Naive thymus-derived CD4-positive, alpha-beta T cell (primary cell): Measurements from ENCODE around the gene LASP1. TPM values are rescaled to one million over a fixed set of nuclear protein-coding genes. Genes with fewer than 3 reads are reported as not detected.
A peak's percentile ranks its signal among the peaks of the same experiment; 100 is the strongest.

Experiments used
- ATAC-seq: fragments of 150-1000 bp; cut with Tn5 transposase; 2 replicates; pipeline ENCODE4 v1.10.0; 2021; ENCODE audit warnings: mild to moderate bottlenecking, moderate library complexity
- CTCF ChIA-PET: fragments of 350-600 bp; sonication (Branson Sonifier 250); formaldehyde crosslinking; loops from one replicate; lab custom pipeline; 2021; ENCODE audit warnings: antibody characterized with exemption; lab: Charles Lee
- POLR2A ChIA-PET: fragments of 350-600 bp; sonication (Branson Sonifier 250); formaldehyde crosslinking; loops from one replicate; lab custom pipeline; 2021; ENCODE audit warnings: antibody characterized with exemption, inconsistent platforms; lab: Charles Lee
- DNase-seq, 9 donors: peaks; one replicate each; pipeline versions ENCODE4 v3.0.0 to v3.0.0-alpha.2; 2020 to 2022; ENCODE audit warnings: mixed read lengths in 1 of 9
- H3K27ac ChIP-seq: one replicate; pipeline ENCODE4 v1.7.0; 2013; ENCODE audit warnings: mild to moderate bottlenecking, low read depth, low read length, moderate library complexity
- H3K27me3 ChIP-seq, 2 donors: one replicate each; pipeline ENCODE4 v1.7.0; 2013; ENCODE audit warnings: low read length in 2 of 2, mild to moderate bottlenecking in 2 of 2, moderate library complexity in 2 of 2; ENCODE audit not compliant: control insufficient read depth in 2 of 2, insufficient read depth in 2 of 2
- H3K36me3 ChIP-seq, 3 experiments: 1 replicate in 2 of 3; 2 replicates in 1 of 3; pipeline ENCODE4 v1.7.0; 2013; ENCODE audit warnings: low read length in 3 of 3, mild to moderate bottlenecking in 3 of 3, moderate library complexity in 1 of 3; ENCODE audit not compliant: insufficient read depth in 3 of 3, control insufficient read depth in 2 of 3
- H3K4me1 ChIP-seq, 2 donors: one replicate each; pipeline ENCODE4 v1.7.0; 2013; ENCODE audit warnings: low read length in 2 of 2, mild to moderate bottlenecking in 2 of 2, moderate library complexity in 1 of 2; ENCODE audit not compliant: control insufficient read depth in 2 of 2, insufficient read depth in 2 of 2
- H3K4me3 ChIP-seq: 2 replicates; pipeline ENCODE4 v1.7.0; 2013; ENCODE audit warnings: mild to moderate bottlenecking, low read length
- H3K9me3 ChIP-seq, 3 experiments: 1 replicate in 2 of 3; 2 replicates in 1 of 3; pipeline ENCODE4 v1.7.0; 2013; ENCODE audit warnings: low read length in 3 of 3; ENCODE audit not compliant: control insufficient read depth in 2 of 3
- H3K27ac Mint-ChIP-seq, 9 donors: one replicate each; pipeline ENCODE4 v1.8.0; 2020 to 2022; ENCODE audit warnings: mixed read lengths in 9 of 9, mild to moderate bottlenecking in 8 of 9, moderate library complexity in 5 of 9, inconsistent platforms in 2 of 9
- H3K27me3 Mint-ChIP-seq, 5 donors: one replicate each; pipeline ENCODE4 v1.8.0; 2021 to 2022; ENCODE audit warnings: mixed read lengths in 5 of 5, mild to moderate bottlenecking in 1 of 5
- H3K36me3 Mint-ChIP-seq, 5 donors: one replicate each; pipeline ENCODE4 v1.8.0; 2020 to 2022; ENCODE audit warnings: mixed read lengths in 5 of 5, mild to moderate bottlenecking in 3 of 5, inconsistent platforms in 1 of 5
- H3K4me1 Mint-ChIP-seq, 7 donors: one replicate each; pipeline ENCODE4 v1.8.0; 2020 to 2022; ENCODE audit warnings: mixed read lengths in 7 of 7, mild to moderate bottlenecking in 3 of 7, inconsistent platforms in 1 of 7
- H3K4me3 Mint-ChIP-seq, 10 donors: one replicate each; pipeline ENCODE4 v1.8.0; 2020 to 2022; ENCODE audit warnings: mild to moderate bottlenecking in 10 of 10, mixed read lengths in 10 of 10, moderate library complexity in 6 of 10, inconsistent platforms in 2 of 10
- H3K9me3 Mint-ChIP-seq, 11 donors: one replicate each; pipeline ENCODE4 v1.8.0; 2020 to 2022; ENCODE audit warnings: mixed read lengths in 11 of 11, mild to moderate bottlenecking in 4 of 11, inconsistent platforms in 1 of 11, moderate library complexity in 1 of 11
- intact Hi-C, 2 donors: fragments of 100-400 bp; cut with micrococcal nuclease; formaldehyde crosslinking; loops; one replicate each; pipeline ENCODE4 v1.15.1; 2023
- polyA plus RNA-seq, 2 donors: library from polyadenylated mRNA; unstranded; fragments of 300-500 nt; fragmentation: Illumina TruSeq; gene quantifications; one replicate each; pipeline ENCODE4 v1.2.3, GENCODE V29; 2021
- total RNA-seq, 6 experiments: library from RNA in 5 of 6; stranded (reverse) in 5 of 6; gene quantifications; 1 replicate in 5 of 6; 2 replicates in 1 of 6; pipeline ENCODE4 v1.2.3 and lab custom pipeline; 2021 to 2026

LASP1 gene
- total and polyA plus RNA-seq, 7 experiments from 2014 or later: 43.4 to 199 (median 104) TPM

DNA sequence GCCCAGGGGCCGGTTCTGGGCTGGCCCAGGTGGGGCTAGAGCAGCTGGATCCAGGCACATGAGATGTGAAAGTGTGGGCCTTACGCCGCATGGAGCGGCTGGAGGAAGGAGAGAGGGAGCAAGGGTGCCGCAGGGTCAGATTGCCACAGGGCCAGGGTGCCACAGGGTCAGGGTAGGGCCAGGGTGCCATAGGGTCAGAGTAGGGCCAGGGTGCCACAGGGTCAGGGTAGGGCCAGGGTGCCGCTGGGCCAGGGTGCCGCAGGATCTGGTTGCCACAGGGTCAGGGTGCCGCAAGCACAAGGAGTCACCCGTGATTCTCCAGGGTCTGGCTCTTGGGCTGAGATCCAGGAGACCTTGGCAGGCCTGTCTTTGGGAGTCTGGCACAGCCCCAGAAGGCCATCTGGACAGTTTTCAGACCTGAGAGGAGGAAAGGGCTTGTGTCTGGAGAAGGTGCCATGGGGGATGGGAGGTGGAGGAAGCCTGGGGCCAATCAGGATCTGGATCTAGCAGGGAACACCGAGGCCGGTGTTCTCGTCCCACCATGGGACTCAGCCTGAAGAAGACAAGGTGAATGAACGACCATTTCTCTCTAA lies 42.5 kb downstream of the LASP1 start:
- Mint-ChIP-seq H3K4me3 (no peak overlapping the region), H3K27ac (peak overlapping the region in 7 of 9 donors; percentile 23 to 67 (median 51)), H3K27me3 (no peaks in the 10 kb centered on the region), H3K9me3 (no peaks in the 10 kb centered on the region), H3K36me3 (peaks cover 8 to 24% (median 14%) of the 10 kb centered on the region in 5 donors), H3K4me1 (peaks cover 11 to 29% (median 18%) of the 10 kb centered on the region in 7 donors)
- H3K4me1 ChIP-seq: peaks cover 0 to 5% of the 10 kb centered on the region in 2 donors
- peaks cover 8 to 91% (median 28%) of the 10 kb centered on the region in 3 experiments for H3K36me3 ChIP-seq
- no peaks in the 10 kb centered on the region for H3K27me3 ChIP-seq
- intact Hi-C loops: no loop called here
- H3K4me3 ChIP-seq: no peak overlapping the region
- ChIA-PET CTCF (no interaction called here), POLR2A (no interaction called here)
- H3K27ac ChIP-seq: peak overlapping the region; percentile 8
- no peak for DNase-seq
- H3K9me3 ChIP-seq: no peaks in the 10 kb centered on the region
- ATAC-seq: no peak

DNA sequence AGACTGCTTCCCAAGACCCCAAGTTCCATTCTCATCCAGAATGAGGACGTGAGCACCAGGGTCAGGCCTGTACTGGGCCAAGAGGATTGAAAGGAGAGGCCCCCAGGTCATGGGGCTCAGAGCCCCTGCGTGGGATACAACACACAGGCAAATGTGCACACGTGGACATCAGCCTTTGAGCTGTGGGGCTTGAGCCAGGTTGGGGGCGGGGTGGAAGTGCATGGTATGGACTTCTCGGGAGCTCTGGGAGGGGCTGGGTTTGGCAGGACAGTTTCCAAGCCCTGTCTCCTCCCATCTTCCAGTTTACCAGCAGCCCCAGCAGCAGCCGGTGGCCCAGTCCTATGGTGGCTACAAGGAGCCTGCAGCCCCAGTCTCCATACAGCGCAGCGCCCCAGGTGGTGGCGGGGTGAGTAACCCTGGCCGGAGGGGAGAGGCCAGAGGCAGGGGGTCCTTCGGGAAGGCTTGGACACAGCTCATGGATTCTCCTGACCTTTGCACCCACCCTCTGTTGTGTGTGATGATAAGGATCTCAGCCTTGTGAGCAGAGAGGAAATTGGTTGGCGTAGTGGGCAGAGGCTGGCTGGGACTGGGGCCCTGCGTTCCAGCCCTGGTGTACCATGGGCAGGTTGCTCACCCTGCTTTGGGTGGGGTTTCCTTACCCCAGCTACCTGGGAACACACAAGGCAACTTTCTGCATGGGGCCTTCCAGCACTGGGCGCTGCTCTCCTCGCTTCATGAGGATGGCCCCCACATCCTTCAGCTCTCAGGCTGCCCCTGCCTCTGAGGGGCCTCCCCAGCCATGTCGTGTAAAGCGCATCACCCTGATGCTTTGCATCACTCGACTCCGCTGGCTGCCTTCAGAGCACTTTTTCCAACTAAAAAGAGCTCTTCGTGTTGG lies 45.1 kb downstream of the LASP1 start:
- no peak overlapping the region for H3K4me3 ChIP-seq
- no peak for ATAC-seq
- H3K9me3 Mint-ChIP-seq: no peaks in the 10 kb centered on the region
- H3K27ac Mint-ChIP-seq: peak overlapping the region in 5 of 9 donors; percentile 39 to 68 (median 49)
- no peaks in the 10 kb centered on the region for H3K4me1 ChIP-seq
- no peaks in the 10 kb centered on the region for H3K27me3 Mint-ChIP-seq
- ChIA-PET POLR2A (interaction anchor here (1.4 kb wide), 1 partner anchor 61 kb away, joined by 3 read pairs; the partner anchor contains the start of gene RPL23), CTCF (no interaction called here)
- H3K27ac ChIP-seq: no peak overlapping the region
- H3K9me3 ChIP-seq: no peaks in the 10 kb centered on the region
- no peaks in the 10 kb centered on the region for H3K27me3 ChIP-seq
- intact Hi-C loops: no loop called here
- no peak overlapping the region for H3K4me3 Mint-ChIP-seq
- peaks cover 4 to 22% (median 9%) of the 10 kb centered on the region in 7 donors for H3K4me1 Mint-ChIP-seq
- H3K36me3 Mint-ChIP-seq: peaks cover 8 to 40% (median 16%) of the 10 kb centered on the region in 5 donors
- peak in 1 of 9 donors; percentile 16 for DNase-seq
- peaks cover 17 to 92% (median 28%) of the 10 kb centered on the region in 3 experiments for H3K36me3 ChIP-seq

DNA sequence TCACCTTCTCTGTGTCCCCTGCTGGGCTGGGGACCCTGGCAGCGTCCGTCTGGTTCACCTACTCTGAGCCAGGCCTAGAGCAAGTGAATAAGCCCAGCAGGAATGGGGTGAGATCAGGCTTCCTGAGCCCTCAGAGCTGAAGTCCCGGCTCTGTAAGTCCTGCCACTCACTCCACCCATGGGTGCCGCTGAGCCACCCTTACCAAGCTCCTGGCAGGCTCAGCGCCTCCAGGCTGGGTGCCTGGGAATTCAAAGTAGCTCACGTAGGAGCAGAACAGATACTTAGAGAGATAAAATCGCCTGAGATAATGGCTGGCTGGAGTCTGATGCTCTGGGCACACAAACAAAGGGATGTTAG lies 45.8 kb downstream of the LASP1 start:
- POLR2A ChIA-PET: no interaction called here
- H3K36me3 ChIP-seq: peaks cover 17 to 95% (median 28%) of the 10 kb centered on the region in 3 experiments

DNA sequence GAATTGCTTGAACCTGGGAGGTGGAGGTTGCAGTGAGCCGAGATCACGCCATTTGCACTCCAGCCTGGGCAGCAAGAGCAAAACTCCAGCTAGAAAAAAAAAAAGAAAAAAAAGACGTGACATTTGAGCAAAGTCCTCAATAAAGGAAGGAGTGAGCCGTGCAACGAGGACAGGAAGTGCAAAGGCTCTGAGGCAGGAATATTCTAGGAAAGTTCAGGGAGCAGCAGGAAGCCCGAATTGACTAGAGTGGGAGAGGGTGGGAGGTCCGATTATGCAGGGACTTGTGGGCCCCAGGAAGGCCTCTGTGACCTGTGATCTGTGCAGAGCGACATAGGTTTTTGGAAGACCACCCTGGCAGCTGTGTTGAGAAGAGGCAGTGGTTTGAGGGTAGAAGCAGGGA lies 46.9 kb downstream of the LASP1 start:
- H3K27me3 ChIP-seq: no peaks in the 10 kb centered on the region
- H3K36me3 ChIP-seq: peaks cover 17 to 87% (median 25%) of the 10 kb centered on the region in 3 experiments
- no peaks in the 10 kb centered on the region for H3K9me3 ChIP-seq
- no peak overlapping the region for H3K4me3 ChIP-seq
- CTCF ChIA-PET: interaction anchor here (1.6 kb wide), 1 partner anchor 47 kb away, joined by 3 read pairs; the partner anchor contains the start of gene LASP1
- Mint-ChIP-seq H3K27me3 (no peaks in the 10 kb centered on the region), H3K27ac (peak overlapping the region in 7 of 9 donors; percentile 20 to 86 (median 70)), H3K4me3 (no peak overlapping the region), H3K9me3 (no peaks in the 10 kb centered on the region), H3K36me3 (peaks cover 8 to 47% (median 16%) of the 10 kb centered on the region in 5 donors), H3K4me1 (peaks cover 7 to 25% (median 12%) of the 10 kb centered on the region in 7 donors)
- no peaks in the 10 kb centered on the region for H3K4me1 ChIP-seq
- no peak overlapping the region for H3K27ac ChIP-seq
- DNase-seq: no peak
- ATAC-seq: no peak
- POLR2A ChIA-PET: interaction anchor here (1.1 kb wide), 1 partner anchor 44 kb away, joined by 4 read pairs; no protein-coding TSS in a partner anchor
- intact Hi-C loops: no loop called here

More for the DNA sequence above, 45.8 kb downstream of the LASP1 start:
- Histone ChIP-seq H3K27me3 (no peaks in the 10 kb centered on the region), H3K4me1 (no peaks in the 10 kb centered on the region), H3K9me3 (no peaks in the 10 kb centered on the region), H3K27ac (no peak overlapping the region), H3K4me3 (no peak overlapping the region)
- Mint-ChIP-seq H3K4me1 (peaks cover 4 to 20% (median 10%) of the 10 kb centered on the region in 7 donors), H3K9me3 (no peaks in the 10 kb centered on the region), H3K4me3 (no peak overlapping the region), H3K36me3 (peaks cover 8 to 44% (median 16%) of the 10 kb centered on the region in 5 donors), H3K27me3 (no peaks in the 10 kb centered on the region), H3K27ac (peak overlapping the region in 5 of 9 donors; percentile 30 to 69 (median 39))
- intact Hi-C loops: no loop called here
- peak in 1 of 9 donors; percentile 9 for DNase-seq
- CTCF ChIA-PET: interaction anchor here (1.0 to 1.6 kb wide), 2 partner anchors 24 to 46 kb away, joined by 3 read pairs; partner anchors contain the start of gene LASP1
- no peak for ATAC-seq

DNA sequence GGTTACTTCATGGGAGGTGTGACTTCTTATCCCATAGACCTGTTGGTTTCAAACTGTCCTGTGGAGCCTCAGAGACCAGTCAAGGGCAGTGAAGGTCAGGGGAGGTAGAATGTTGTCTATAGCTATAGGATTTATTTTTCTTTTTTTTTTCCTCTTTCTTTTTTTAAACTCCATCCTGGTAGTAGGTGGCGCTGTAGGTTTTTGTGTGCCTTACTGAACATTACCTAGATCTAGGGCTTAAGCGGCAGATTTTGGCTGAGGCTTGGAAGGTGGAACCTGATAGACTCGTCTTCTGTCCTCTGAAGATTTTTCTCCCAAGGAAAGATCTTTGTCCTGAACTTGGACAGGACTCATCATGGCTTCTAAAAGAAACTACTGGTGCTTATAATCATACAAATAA lies 47.4 kb downstream of the LASP1 start:
- ChIA-PET CTCF (interaction anchor here (1.6 kb wide), 1 partner anchor 47 kb away, joined by 3 read pairs; the partner anchor contains the start of gene LASP1), POLR2A (interaction anchor here (0.6 to 1.1 kb wide), 4 partner anchors 27 to 129 kb away, joined by 3 to 5 read pairs (median 4); no protein-coding TSS in a partner anchor)
- no peak overlapping the region for H3K4me3 Mint-ChIP-seq
- H3K27ac Mint-ChIP-seq: peak overlapping the region in 7 of 9 donors; percentile 20 to 86 (median 70)
- no peaks in the 10 kb centered on the region for H3K27me3 ChIP-seq
- H3K4me1 Mint-ChIP-seq: peaks cover 8 to 27% (median 13%) of the 10 kb centered on the region in 7 donors
- H3K36me3 Mint-ChIP-seq: peaks cover 8 to 47% (median 16%) of the 10 kb centered on the region in 5 donors
- no peaks in the 10 kb centered on the region for H3K9me3 ChIP-seq
- no peaks in the 10 kb centered on the region for H3K27me3 Mint-ChIP-seq
- H3K36me3 ChIP-seq: peaks cover 17 to 82% (median 25%) of the 10 kb centered on the region in 3 experiments
- DNase-seq (peak in 1 of 9 donors; percentile 13), ATAC-seq (no peak)
- intact Hi-C loops: no loop called here
- H3K4me1 ChIP-seq: no peaks in the 10 kb centered on the region
- no peak overlapping the region for H3K4me3 ChIP-seq
- no peak overlapping the region for H3K27ac ChIP-seq
- no peaks in the 10 kb centered on the region for H3K9me3 Mint-ChIP-seq

DNA sequence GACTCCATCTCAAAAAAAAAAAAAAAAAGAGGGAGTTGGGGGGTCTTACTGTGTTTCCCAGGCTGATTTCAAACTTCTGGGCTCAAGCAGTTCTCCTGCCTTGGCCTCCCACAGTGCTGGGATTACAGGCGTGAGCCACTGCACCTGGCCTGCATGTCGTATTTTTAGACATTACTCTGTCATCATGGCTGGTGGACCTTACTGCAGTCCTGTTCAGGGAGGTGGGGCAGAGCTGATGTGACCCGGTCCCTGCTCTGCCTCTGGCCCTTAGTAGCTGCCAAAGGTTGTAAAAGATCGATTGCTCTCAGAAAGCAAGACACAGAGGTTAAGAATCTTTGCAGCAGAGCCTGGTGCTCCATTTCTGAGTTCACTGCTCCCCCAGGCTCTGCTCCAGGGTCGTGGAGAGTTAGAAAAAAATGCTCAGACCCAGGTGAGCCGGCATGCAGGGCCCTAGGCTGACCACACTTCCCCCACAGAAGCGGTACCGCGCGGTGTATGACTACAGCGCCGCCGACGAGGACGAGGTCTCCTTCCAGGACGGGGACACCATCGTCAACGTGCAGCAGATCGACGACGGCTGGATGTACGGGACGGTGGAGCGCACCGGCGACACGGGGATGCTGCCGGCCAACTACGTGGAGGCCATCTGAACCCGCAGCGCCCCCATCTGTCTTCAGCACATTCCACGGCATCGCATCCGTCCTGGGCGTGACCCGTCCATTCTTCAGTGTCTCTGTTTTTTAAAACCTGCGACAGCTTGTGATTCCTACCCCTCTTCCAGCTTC lies 48.5 kb downstream of the LASP1 start:
- no peak overlapping the region for H3K4me3 ChIP-seq
- Mint-ChIP-seq H3K4me3 (no peak overlapping the region), H3K4me1 (peaks cover 8 to 21% (median 13%) of the 10 kb centered on the region in 7 donors), H3K27ac (peak overlapping the region in 2 of 9 donors; percentile 41 to 63), H3K9me3 (no peaks in the 10 kb centered on the region), H3K36me3 (peaks cover 8 to 47% (median 16%) of the 10 kb centered on the region in 5 donors), H3K27me3 (no peaks in the 10 kb centered on the region)
- ATAC-seq: no peak
- POLR2A ChIA-PET: interaction anchor here (0.6 to 0.8 kb wide), 2 partner anchors 28 to 91 kb away, joined by 3 to 5 read pairs; no protein-coding TSS in a partner anchor
- H3K27ac ChIP-seq: no peak overlapping the region
- no peaks in the 10 kb centered on the region for H3K9me3 ChIP-seq
- no peaks in the 10 kb centered on the region for H3K27me3 ChIP-seq
- peak in 1 of 9 donors; percentile 18 for DNase-seq
- CTCF ChIA-PET: no interaction called here
- intact Hi-C loops: no loop called here
- H3K4me1 ChIP-seq: no peaks in the 10 kb centered on the region
- peaks cover 17 to 72% (median 22%) of the 10 kb centered on the region in 3 experiments for H3K36me3 ChIP-seq
